GM18951 (cell line): ENCODE results near the gene CDK14.
"Not testable (repeated sequence)": the region's sequence is repeated elsewhere in the genome, so short reads cannot be mapped to it uniquely, and the experiment has no call there.

Experiments
- POLR2A ChIP-seq: IDR thresholded peaks from 4 replicates; pipeline ENCODE4 v1.6.1; 2011; ENCODE audit warnings: mild to moderate bottlenecking; ENCODE audit not compliant: insufficient read length, insufficient read depth; ENCODE audit errors: extremely low read depth
- in situ Hi-C: fragments of 300-500 bp; cut with MboI; formaldehyde crosslinking; loops from one replicate; pipeline ENCODE4 v1.12.0; 2022; ENCODE audit warnings: low sequenced_read_pairs, mixed read lengths, inconsistent platforms; ENCODE audit not compliant: unreplicated experiment

Gene CDK14

GRCh38 chr7:91157579-91158320 is 561.6 kb downstream of the CDK14 start:
- in situ Hi-C loops, result no loop called here
- TF ChIP-seq POLR2A, result no peak

DNA sequence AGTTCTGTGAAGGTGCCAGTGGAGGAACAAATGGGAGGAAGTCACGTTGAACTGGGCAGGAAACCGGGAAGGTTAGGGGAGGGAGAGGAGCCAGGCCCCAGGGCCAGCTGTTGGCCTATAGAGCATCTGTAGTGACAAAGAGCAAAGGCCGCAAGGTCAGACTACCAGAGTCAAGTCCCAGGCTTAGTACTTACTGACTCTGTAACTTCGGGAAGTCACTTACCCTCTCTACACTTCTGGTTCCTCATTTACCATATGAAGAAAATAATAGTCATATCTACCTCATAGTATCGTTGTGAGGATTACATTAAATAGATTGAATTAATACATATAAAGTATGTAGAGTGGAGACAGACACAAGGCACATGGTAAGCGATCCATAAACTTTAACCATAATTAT is 566.3 kb downstream of the CDK14 start:
- no peak for TF ChIP-seq POLR2A
- in situ Hi-C loops, result no loop called here

DNA sequence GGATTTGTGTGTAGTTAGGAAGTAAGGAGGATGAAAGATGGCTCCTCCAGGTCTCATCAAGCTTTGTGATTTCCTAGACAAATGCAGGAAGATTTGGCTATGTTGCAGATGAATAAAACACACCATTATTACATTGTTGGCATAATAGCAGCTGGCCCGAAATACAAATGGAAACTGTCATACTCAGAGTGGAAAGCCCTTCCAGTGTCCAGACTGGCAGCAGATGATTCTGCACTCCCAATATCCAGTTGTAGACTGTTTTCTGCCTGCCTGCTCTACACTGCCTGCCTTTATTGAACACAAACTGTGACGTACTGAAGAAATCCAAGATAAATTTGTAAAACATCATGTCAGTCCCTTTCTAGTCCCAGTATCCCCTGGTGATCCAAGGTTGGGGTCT is 568.4 kb downstream of the CDK14 start:
- no peak for TF ChIP-seq POLR2A
- in situ Hi-C loops, result no loop called here

DNA sequence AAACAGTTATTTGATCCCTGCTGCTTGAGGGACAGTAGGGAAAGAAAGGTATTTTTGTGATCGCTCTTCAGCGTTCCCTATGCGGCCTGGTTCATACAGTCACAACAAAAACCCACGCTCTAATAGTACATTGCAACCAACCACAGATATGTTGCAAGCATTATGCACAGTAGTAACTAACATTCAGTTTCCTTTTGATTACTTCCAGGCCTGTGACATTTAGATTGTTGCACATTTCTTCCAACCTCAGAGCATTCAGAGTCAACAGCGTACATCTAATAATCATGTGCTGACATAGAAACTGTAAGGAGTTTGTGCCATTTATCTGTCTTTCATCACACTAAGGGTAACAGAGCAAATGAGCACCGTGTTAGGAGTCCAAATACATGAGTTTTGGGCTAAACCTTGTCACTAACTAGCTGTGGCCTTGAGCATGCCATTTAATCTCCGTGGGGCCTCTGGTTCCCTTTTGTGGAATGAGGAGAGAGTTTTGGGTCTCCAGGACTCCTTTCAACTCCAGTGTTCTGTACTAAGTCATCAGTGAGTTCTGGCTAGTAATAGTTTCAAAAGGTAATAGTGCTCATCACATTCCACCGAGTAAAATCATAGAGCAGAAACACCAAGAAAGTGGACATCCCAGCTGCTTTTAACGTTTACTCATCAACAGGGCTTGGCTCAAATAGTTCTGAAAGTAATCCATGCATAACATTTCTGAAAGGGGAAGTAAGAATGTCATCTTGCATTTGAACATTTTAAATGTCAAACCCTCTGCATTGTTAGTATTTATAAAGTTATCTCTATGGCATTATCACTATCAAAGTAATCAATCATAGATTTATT is 569.1 kb downstream of the CDK14 start:
- no peak for TF ChIP-seq POLR2A
- in situ Hi-C loops, result no loop called here

- in situ Hi-C loops, result no loop called here
- no peak for TF ChIP-seq POLR2A
These were observed 569.7 kb downstream of the CDK14 start for GRCh38 chr7:91165846-91166230.

DNA sequence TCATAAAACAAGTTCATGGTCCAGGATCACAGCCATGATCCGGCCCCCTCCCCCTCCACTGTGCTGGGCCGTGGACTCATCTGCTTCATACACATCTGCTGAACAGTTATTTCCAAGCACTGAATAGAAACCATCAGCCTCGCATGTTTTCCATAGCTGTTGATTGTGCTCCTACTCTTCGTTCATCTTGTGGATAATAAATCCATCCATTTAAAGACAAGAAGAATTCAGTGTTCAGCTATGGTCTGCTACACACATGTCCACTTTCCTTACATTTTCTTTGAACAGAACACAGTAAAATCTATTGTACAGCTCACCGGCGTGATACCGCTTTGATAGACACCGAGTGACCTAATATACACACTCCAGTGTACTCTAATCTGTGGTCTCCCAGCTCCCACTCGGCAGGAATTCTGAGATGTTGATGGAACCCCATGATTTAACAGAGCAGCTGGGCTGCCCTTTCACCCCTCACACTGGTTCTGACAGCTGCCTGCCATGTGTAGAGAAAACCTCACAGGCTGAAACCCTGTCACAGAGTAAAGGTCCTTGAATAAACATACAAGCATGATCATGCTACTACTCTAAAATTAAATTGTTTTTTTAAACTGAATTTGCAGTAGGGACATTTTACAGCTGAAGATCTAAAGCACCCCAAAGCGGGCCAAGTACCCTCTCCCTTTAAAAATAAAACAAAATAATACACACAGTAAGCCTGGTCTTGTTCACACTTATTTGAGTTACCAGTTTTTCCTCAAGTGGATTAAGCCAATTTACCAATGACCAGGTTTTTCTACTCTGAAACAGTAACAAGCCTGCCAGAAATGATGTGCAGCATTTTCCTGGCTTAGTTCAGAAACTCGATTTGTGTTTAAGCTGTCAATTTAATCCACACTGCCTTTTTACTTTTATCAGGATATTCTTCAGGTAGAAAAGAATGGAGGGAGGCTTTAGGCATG is 573.0 kb downstream of the CDK14 start:
- no peak for TF ChIP-seq POLR2A
- in situ Hi-C loops, result no loop called here

DNA sequence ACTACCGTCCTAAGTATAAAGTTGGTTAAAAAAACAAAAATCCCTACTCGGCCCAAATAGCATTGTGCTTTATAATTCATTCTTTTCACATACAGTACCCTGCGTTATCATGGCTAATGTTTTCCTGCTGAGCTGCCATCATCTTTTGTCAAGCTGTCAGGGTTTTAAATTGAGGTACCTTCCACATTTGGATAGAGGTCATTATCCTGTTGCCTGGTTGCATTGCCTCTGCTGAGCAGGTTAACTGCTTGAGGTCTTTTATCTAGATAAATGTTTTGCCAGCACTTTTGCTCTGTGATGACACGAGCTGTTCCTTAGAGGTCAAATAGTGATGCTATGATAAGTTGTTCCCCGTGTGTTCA is 573.7 kb downstream of the CDK14 start:
- in situ Hi-C loops, result no loop called here
- TF ChIP-seq POLR2A, result no peak

- in situ Hi-C loops, result not testable (repeated sequence)
These were observed 577.1 kb downstream of the CDK14 start for GRCh38 chr7:91173265-91173664.

- TF ChIP-seq POLR2A, result no peak
- in situ Hi-C loops, result no loop called here
These were observed 584.6 kb downstream of the CDK14 start for GRCh38 chr7:91180746-91181145.

GRCh38 chr7:91181949-91182348 is 585.8 kb downstream of the CDK14 start:
- in situ Hi-C loops, result no loop called here
- no peak for TF ChIP-seq POLR2A

DNA sequence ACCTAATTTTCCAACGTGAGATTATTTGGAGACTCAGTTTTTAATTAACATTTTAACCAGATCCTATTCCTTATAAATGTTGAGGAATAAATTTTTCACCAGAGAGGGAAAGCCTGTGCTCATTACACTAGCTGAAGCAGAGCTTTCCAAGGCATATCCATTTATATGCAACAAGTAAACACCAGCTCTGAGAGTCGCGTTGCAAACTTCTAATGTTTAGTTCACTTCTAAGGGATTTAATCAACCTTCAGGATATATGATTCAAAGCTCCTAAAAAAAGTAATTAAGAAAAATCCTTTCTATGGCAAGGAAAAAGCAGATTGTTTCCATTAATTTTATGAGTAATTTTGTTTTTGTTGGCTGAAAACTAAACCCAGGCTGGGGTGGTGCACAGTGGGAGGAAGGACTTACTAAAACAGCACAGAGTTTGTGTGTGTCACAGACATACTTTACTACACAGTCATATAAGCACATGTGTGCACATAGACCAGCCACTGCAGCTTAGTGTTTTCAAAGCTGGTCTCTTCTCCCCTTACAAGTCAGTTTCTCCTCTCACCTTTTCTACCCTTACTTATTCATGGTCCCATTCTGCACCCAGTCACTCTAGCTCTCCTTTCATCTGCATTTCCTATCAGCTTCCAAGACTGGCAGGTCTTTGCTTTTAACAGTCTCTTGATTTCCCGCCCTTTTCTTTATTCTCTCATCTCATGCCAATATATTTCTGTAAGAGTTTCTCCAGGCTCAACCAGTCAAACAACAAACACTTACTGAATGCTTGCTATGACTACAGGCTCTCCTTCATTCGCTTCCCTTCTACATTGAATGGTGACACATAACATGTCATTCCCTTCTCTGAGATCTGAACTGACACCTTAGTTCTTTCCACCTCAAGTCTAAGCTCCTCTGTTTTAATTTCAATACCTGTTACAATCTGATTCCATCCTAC is 587.0 kb downstream of the CDK14 start:
- TF ChIP-seq POLR2A, result no peak
- in situ Hi-C loops, result no loop called here

- in situ Hi-C loops, result no loop called here
- TF ChIP-seq POLR2A, result no peak
These were observed 589.6 kb downstream of the CDK14 start for GRCh38 chr7:91185771-91186170.
